Testis (tissue), 3 donors: ENCODE results near the gene MTA3. TPM values are rescaled to one million over a fixed set of nuclear protein-coding genes. Genes with fewer than 3 reads are reported as not detected.

Experiments
- DNase-seq: peaks from one replicate; pipeline ENCODE4 v3.0.0-alpha.2; 2019
- H3K27ac ChIP-seq, 2 donors: fragments of 200-600 bp; sonication (generic); one replicate each; pipeline ENCODE4 v1.5.1; 2019
- H3K27me3 ChIP-seq: fragments of 200-600 bp; sonication (generic); one replicate; pipeline ENCODE4 v1.5.1; 2019
- H3K36me3 ChIP-seq: fragments of 200-600 bp; sonication (generic); one replicate; pipeline ENCODE4 v1.5.1; 2017; ENCODE audit warnings: low read depth; ENCODE audit errors: missing control alignments
- H3K4me1 ChIP-seq: fragments of 200-600 bp; sonication (generic); one replicate; pipeline ENCODE4 v1.5.1; 2019
- H3K4me3 ChIP-seq, 2 donors: fragments of 200-600 bp; sonication (generic); one replicate each; pipeline ENCODE4 v1.5.1; 2017 to 2019
- H3K9me3 ChIP-seq: fragments of 200-600 bp; sonication (generic); one replicate; pipeline ENCODE4 v1.5.1; 2017
- CTCF ChIP-seq, 3 experiments: fragments of 450-650 bp in 2 of 3; fragments of 200-600 bp in 1 of 3; sonication (generic) in 1 of 3; IDR thresholded peaks; one replicate each; pipeline ENCODE4 v1.5.1; 2016 to 2019; ENCODE audit warnings: antibody characterized with exemption in 3 of 3, mild to moderate bottlenecking in 2 of 3, moderate library complexity in 1 of 3
- POLR2A ChIP-seq: fragments of 450-650 bp; IDR thresholded peaks from one replicate; pipeline ENCODE4 v1.6.1; 2017; ENCODE audit warnings: antibody characterized with exemption, mild to moderate bottlenecking, moderate library complexity
- WGBS, 2 donors: methylation state at CpG; one replicate each; pipeline ENCODE4 v1.1.5; 2018; 5-methylcytosine and 5-hydroxymethylcytosine counted together
- intact Hi-C: fragments of 100-400 bp; cut with DNase I; formaldehyde crosslinking; loops from one replicate; pipeline ENCODE4 v1.15.1; 2023; ENCODE audit warnings: low total_unique reads
- polyA plus RNA-seq: library from polyadenylated mRNA; stranded (reverse); fragments of 350-450 nt; fragmentation: Illumina TruSeq; extraction: RNeasy Lipid Tissue Mini Kit (QIAGEN cat#74804); gene quantifications from one replicate; pipeline ENCODE4 v1.2.3, GENCODE V29; 2014; ENCODE audit warnings: low read depth, low replicate concordance; ENCODE audit not compliant: insufficient read depth
- total RNA-seq, 2 donors: library from RNA; depleted of rRNA; stranded (reverse); fragments of >200 nt; gene quantifications; one replicate each; pipeline ENCODE4 v1.2.3, GENCODE V29; 2016

Gene MTA3
- total and polyA plus RNA-seq, 3 donors from 2014 or later: 58.5 to 84.6 (median 77.0) TPM

- TF ChIP-seq POLR2A (no peak), CTCF (IDR thresholded peaks at IDR 0.05) (no peak)
- no peaks in the 10 kb centered on the region for H3K36me3 ChIP-seq
- no peak overlapping the region for H3K4me3 ChIP-seq
- intact Hi-C loops: no loop called here
- WGBS, 2 donors: 60 to 79% methylated on average over 2 of the region's 2 CpGs
- no peaks in the 10 kb centered on the region for H3K27me3 ChIP-seq
- H3K27ac ChIP-seq: no peak overlapping the region
- H3K4me1 ChIP-seq: no peaks in the 10 kb centered on the region
- H3K9me3 ChIP-seq: no peaks in the 10 kb centered on the region
- DNase-seq: no peak
Observed at GRCh38 chr2:42775186-42775585, 206.8 kb downstream of the MTA3 start.

- no peak overlapping the region for H3K27ac ChIP-seq
- 73 to 76% methylated on average over 3 of the region's 3 CpGs for WGBS, 2 donors
- intact Hi-C loops: no loop called here
- TF ChIP-seq POLR2A (no peak), CTCF (IDR thresholded peaks at IDR 0.05) (no peak)
- H3K4me1 ChIP-seq: no peaks in the 10 kb centered on the region
- DNase-seq: no peak
- H3K36me3 ChIP-seq: no peaks in the 10 kb centered on the region
- H3K9me3 ChIP-seq: no peaks in the 10 kb centered on the region
- H3K4me3 ChIP-seq: no peak overlapping the region
- no peaks in the 10 kb centered on the region for H3K27me3 ChIP-seq
Observed at GRCh38 chr2:42775810-42776209, 207.4 kb downstream of the MTA3 start.

GRCh38 chr2:42777883-42778805 lies 209.7 kb downstream of the MTA3 start:
- no peaks in the 10 kb centered on the region for H3K9me3 ChIP-seq
- TF ChIP-seq POLR2A (no peak), CTCF (IDR thresholded peaks at IDR 0.05) (no peak)
- H3K36me3 ChIP-seq: no peaks in the 10 kb centered on the region
- H3K4me3 ChIP-seq: no peak overlapping the region
- intact Hi-C loops: no loop called here
- H3K27ac ChIP-seq: no peak overlapping the region
- DNase-seq: no peak
- no peaks in the 10 kb centered on the region for H3K4me1 ChIP-seq
- 96 to 97% methylated on average over 3 of the region's 3 CpGs for WGBS, 2 donors
- H3K27me3 ChIP-seq: no peaks in the 10 kb centered on the region

DNA sequence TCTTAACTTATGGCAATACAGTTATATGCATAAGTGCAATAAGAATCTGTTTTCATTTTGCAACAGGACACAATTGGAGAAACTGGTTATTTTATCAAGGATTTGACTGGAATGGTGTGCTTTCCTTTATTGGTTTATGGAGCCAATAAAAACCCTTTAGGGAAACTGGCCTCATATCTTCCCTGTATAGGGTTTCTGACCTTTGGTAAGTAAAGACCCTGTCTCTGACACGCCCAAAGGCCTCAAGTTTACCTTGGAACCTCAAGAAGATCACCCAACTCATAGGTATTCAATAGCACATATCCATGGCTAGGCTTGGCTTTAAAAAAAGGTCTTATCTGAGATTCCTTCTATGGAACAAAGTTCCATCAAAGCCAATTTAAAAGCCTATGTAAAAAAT lies 212.7 kb downstream of the MTA3 start:
- TF ChIP-seq POLR2A: no peak
- TF ChIP-seq CTCF (IDR thresholded peaks at IDR 0.05): no peak
- H3K4me3 ChIP-seq: no peak overlapping the region
- no peaks in the 10 kb centered on the region for H3K4me1 ChIP-seq
- no peak overlapping the region for H3K27ac ChIP-seq
- H3K27me3 ChIP-seq: no peaks in the 10 kb centered on the region
- intact Hi-C loops: no loop called here
- DNase-seq: no peak
- WGBS, 2 donors: 95 to 100% methylated on average over 1 of the region's 1 CpG
- no peaks in the 10 kb centered on the region for H3K36me3 ChIP-seq
- no peaks in the 10 kb centered on the region for H3K9me3 ChIP-seq

DNA sequence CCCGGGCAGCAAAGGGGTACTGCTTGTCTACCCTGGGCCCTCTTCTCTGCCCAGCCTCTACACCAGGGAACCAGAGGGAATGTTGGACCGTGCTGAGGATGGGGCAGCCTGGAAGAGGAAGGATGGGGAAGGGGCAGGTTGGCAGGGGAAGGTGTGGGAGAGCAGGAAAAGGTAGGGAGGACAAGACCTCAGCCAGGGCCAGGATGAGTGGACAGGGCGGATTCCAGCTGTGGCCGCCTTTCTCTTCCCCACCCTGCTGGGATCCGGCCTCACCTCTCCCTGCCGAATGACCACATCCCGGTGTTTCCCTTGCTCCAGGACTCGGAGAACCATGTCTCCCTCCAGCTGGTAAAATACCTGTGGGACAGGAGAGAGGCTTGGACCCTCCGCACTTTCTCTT lies 215.1 kb downstream of the MTA3 start:
- Histone ChIP-seq H3K4me1 (no peaks in the 10 kb centered on the region), H3K9me3 (no peaks in the 10 kb centered on the region), H3K27me3 (no peaks in the 10 kb centered on the region), H3K36me3 (no peaks in the 10 kb centered on the region), H3K4me3 (no peak overlapping the region), H3K27ac (no peak overlapping the region)
- DNase-seq: no peak
- intact Hi-C loops: no loop called here
- no peak for TF ChIP-seq CTCF (IDR thresholded peaks at IDR 0.05)
- TF ChIP-seq POLR2A: no peak
- WGBS, 2 donors: 82 to 93% methylated on average over 8 to 9 of the region's 9 CpGs
